ENCODE data around the gene ZNF385D.
"Not testable (repeated sequence)": the region's sequence is repeated elsewhere in the genome, so short reads cannot be mapped to it uniquely, and the experiment has no call there.

The ZNF385D gene

DNA sequence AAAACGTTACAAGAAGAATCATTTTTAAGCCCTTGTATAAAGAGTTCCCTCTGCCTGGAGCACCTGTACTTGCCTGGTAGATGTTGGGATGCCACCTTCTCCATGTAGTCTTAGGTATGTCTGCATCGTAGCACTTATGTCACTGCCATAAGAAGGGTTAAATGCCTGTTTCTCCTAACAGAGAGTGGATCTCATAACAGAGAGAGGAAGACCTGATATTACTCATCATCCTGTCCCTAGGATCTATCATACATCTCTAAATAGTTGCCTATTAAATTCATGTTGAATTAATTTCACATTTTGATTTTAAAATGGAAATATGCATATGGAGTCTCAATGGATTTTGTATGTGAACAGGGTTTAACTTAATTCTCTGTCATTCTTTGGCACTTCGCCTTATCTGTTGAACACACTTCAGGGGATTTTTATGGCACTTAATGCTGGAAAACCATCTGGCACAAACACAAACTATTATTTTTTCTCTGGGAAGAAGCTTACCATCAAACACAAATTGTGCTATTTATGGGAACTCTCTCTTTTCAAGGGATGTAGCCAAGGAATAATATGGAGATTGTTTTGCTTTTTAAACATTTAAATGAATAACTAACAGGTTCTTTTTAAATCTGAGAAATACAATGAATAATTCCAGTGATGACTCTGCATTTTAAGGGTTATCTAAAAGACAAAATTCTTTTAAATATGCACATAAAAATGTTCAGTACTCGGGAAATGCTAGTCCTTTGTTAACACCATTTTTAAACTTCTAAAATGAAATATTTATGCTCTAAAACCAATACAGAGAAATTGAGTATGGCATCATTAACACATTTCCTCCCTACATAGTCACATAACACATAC is 230.7 kb downstream of the ZNF385D start:
- no peak for DNase-seq (ENCODE audit: low read depth in 2 of 2)

DNA sequence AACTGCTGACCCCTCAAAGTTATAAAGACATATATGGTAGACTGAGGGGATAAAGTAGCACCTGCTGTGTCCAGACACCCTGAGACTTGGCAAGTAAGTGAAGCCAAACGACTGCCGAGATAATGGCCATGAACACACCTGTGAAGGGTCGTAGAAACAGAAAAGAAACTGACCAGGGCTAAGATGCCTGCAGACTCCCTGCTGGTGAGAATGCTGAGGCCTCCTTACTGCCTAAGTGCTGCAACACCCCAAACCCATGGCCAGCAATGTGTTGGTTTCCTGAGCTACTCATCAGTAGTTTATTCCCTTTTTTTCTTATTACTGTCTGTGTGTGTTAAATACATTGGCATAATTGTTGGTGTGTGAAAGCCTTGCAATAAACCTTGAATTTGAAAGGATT is 233.8 kb downstream of the ZNF385D start:
- no peak for DNase-seq (ENCODE audit: low read depth in 2 of 2)

DNA sequence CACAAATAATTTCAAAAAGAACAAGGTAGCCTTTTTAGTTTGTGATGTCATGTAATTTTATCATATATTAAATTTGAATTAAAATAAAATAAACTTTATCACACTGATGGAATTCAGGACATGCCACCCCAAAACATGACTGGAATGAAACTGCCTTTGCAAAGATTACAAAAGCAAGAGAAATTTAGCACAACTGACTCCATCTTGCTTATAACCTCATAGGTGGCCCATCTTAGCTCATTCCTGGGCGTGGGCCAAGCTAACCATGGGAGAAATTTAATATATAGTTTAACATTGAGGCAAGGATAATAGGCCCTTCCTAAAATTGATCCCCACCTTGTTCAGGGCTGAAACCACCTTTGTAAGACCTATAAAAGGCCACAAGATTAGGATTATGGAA is 235.6 kb downstream of the ZNF385D start:
- DNase-seq (ENCODE audit: low read depth in 2 of 2): no peak

DNA sequence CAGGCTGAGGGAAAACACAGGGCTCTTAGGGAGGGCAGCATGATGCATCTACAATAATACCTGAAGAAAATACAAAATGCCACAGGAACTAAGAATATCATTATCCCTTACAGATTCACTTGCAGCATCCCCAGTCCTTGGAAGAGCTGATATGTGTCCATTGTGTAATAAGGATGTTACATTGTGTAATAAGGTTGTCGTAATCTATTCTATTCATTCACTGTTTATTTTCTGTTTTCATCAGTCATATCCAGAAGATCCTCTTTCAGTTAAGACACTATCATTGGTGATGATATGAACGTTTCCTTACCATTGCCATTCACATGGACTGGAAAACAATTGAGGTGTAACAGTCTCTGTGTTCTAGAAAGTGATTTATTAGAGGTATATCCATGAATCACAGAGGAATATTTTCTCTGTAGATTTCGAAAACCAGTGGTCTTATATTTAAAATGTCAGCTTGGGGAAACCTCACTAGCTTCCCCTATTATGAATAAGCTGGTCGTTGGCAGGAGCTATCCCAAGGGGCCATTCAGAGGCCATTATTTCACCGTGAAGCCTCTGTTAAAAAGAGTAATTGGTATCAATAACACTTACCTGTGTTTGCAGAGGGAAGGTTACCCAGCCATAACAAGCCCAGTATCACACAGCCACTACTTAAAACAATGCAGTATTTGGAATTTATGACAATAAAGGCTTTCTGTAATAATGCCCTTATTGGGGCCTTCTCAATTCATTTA is 241.1 kb downstream of the ZNF385D start:
- DNase-seq (ENCODE audit: low read depth in 2 of 2): no peak

DNA sequence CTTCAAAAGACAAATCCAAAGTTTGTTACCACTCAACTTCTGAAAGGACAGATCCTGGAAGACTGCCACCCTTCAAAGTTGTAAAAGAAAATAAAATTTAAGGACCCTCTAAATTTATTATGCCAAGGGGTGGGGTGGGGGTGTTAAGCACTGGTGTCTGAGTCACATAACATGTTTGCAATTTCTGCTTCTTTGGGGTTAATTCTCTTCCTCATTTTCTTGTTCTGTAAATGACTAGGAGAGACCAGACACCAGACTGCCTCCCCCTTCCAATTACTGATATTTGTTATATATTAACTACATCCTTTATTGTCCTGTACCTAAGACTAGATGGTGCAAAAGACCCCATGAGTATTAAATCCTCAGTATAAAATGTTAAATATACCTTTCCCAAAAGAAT is 242.8 kb downstream of the ZNF385D start:
- no peak for DNase-seq (ENCODE audit: low read depth in 2 of 2)

DNA sequence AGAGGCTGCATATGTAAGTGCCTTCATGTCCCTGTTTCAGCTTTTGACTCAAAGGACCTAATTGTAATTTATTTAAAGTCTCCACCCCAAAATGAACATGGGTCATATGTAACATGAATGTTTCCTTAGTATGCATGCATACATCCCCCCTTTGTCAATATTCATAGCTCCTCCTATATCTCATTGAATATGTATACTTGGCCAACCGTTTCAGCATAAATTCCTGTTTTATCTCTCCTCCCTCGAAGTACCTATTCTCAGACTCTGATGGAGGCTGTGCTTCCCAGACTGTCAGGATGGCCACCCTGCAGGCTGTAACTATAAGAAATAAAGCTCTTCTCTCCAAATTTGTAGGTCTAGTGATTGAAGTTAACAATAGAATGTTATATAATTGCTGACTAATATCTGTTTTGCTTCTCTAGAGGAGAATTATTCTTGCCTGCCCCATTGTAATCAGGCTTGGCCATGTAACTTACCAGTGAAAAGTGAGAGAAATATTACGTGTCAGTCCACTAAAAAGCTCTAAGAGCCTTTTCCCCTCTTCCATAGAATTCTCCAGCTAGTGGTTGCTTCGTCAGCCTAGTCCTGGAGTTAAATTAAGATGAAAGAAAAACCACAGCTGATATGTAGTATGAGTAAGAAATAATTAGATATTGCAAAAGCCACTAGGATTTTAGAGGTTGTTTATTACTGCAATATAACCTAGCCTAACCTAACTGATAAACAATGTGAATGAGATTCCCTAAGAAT is 245.1 kb downstream of the ZNF385D start:
- DNase-seq (ENCODE audit: low read depth in 2 of 2): no peak

DNA sequence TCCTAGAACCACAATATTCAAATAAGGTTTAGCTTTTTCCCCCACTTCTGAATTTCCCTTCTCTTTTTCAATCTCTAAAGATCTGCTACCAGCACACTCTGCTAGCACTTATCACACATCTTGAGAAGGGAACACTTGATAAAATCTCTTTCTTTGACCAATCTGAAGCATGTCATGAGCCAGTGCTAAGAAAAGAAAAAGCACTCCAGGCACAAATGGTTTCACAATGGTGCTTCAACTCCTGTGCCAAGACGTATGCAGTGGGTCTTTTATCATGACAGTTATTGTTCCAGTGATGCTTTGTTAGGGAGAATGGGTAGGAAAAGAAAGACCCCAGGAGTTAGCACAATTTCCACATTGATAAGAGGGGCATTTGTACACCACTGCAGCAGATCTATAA is 248.4 kb downstream of the ZNF385D start:
- DNase-seq (ENCODE audit: low read depth in 2 of 2): no peak

DNA sequence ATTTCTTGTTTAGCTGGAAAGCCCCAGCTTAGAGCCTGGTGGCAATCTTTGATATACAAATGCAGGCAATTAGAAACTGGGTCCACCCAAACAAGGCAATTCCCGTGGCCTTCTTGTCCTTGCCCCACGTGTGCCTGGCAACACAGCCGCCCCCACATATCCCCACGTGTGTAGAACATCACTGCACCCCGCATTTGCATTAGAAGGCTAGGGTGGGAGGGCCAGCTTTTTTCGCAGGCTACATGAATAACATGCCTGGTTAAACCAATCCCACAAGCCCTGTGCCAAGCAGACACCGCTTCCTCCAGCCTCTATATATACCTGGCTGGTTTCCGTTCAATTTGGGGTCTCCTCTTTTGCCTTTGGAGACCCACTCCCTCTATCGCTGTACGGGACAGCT is 250.2 kb downstream of the ZNF385D start:
- no peak for DNase-seq (ENCODE audit: low read depth in 2 of 2)

DNA sequence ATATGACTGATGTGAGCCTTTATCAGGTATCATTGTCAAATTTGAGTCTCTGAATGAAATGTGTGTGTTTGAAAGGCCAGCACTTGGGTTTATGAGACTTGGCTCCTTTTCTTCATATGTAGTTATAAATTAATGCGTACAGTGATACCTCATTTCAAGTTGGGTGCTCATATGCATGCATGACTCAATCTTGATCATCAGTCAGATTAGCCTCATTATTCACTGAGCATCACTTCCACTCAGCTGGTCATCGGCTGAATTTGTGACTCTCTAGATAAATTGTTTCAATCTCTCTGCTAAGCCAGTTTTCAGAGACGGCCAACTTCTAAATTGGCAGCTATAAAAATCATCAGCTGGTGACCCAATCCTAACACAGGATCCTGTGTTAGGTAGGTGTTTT is 260.3 kb downstream of the ZNF385D start:
- not testable (repeated sequence) for DNase-seq (ENCODE audit: low read depth in 2 of 2)

DNA sequence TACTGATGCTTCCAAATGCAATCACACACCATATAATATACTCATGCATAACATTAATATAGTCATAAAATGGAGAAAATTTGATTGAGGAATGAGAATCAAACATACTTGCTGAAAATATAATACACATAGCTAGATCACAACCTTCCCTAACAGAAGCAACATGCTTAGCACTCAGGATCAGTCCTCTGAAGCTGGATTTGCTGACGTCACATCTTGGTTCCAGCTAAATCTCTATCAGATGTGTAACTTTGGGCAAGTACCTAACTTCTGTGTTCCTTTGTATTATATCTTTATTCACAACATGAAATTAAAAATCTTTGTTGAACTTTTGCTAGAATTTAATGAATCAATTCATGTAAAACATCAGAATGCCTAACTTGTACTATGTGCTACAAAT is 263.5 kb downstream of the ZNF385D start:
- no peak for DNase-seq (ENCODE audit: low read depth in 2 of 2)

DNA sequence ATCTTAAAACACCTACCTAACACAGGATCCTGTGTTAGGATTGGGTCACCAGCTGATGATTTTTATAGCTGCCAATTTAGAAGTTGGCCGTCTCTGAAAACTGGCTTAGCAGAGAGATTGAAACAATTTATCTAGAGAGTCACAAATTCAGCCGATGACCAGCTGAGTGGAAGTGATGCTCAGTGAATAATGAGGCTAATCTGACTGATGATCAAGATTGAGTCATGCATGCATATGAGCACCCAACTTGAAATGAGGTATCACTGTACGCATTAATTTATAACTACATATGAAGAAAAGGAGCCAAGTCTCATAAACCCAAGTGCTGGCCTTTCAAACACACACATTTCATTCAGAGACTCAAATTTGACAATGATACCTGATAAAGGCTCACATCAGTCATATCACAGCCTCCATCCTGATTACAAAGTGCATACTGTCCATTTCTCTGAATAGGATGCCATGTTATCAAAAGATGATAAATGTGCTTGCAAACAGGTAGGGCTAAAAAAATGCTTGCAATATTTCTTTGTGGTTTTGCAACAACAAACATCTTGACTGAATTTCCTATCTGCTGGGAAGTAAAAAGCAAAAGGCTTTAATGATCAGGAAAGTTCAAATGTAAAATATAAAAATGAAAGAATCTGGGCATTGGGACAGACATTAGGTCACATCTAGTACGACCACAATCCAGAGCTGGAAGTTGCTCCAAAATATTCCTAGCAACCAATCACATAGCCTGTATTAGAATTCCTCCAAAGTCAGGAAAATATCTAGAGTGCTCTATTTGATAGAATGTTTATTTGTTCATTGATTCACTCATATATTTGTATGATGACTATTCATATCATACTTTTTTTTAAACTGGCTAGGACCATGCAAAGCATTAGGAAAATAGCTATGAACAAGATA is 264.7 kb downstream of the ZNF385D start:
- not testable (repeated sequence) for DNase-seq (ENCODE audit: low read depth in 2 of 2)

DNA sequence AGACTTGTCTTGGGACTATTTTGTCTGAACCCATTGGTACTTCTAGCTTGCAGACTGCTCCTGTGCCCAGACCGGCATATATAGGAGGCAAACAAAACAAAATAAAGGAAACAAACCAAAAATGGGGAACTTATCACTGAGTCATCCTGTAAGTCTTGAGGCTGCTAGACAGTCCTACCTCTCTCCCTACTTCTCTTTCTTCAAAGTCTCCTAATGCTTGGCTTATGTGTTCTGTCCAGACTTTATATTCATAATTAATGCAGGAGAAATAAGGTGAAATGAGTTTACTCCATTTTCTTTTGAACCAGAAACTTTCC is 266.2 kb downstream of the ZNF385D start:
- DNase-seq (ENCODE audit: low read depth in 2 of 2): no peak

DNA sequence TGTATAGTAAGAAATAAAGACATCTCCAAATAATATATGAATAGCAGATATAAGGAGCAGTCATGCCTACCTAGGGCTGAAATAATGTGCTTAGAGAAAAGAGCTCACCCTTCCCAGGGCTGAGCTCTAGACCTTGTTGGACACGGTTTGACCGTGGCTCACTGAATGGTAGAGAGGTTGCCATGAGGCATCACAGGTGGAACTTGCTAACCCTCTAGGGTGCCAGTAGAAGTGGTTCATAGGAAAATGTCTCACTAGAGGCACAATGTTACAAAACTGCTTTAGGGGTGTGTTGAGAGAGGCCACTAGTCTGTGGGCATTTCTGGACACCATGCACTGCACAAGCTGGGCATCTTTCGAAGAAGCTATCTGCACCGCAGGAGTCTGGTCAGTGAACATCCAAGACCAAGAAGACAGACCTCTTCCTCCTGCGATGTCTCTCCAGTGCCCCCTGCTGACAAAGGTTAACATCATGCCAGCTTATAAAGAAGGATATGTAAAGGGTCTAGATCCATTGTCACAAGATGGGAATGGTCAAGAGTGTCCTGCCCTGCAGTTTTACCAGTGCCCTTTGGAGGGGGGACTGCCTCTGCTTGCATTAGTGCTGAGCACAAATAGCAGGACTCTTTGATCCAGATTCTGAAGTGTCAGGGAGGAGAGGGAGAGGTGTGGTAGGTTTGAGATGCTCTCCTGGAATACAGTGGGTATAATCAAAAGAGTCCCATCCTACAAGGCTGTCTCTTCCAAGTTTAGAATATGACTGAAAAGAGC is 266.8 kb downstream of the ZNF385D start:
- no peak for DNase-seq (ENCODE audit: low read depth in 2 of 2)

DNA sequence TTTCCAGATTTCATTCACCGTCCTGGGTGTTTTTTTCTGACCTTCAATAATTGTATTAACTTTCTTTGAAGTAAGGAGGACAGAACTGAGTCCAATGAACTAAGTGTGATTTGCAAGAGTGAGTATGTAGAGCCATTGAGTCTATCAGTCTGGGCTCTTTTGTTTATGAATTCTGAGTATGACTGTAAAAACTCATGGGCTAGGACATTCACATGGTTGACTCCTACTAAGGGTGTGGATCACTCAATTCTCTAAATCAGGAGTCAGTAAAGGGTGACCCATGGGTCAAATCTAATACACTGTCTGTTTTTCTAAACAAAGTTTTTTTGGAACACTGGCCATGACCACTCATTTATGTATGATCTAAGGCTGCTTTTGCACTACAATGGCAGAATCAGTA is 269.0 kb downstream of the ZNF385D start:
- no peak for DNase-seq (ENCODE audit: low read depth in 2 of 2)

DNA sequence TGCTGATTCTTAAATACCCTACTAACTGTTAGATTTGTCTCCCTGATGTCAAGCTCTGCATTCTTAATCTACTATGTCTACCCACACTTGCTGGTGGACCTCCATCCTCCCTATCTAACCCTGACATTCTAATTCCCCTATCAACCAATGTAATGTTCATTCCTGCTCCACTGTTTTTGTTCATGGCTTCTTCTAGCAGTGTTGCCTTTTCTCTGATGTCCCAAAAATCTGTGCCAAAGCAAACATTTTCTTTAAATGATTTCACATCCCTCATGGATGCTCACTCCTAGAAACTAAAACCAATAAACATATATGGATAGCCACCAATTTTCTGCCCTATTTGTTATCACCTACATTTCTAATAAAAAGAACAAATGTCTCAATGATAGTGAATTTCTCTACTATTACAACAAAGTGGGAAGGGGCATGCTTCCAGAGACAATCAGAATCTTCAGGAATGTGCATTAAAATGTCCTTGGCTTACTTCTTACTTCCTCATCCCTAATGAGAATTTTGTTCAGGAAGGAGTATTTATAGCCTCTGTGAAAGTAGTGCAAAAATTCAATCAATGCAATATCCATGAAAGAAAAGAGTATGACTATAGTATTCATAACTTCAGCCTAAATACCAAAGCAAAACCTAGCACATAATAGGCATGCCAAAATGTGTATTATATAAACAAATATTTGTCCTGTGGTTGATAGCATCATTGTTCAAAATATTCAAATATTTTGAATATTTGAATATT is 273.3 kb downstream of the ZNF385D start:
- DNase-seq (ENCODE audit: low read depth in 2 of 2): no peak

DNA sequence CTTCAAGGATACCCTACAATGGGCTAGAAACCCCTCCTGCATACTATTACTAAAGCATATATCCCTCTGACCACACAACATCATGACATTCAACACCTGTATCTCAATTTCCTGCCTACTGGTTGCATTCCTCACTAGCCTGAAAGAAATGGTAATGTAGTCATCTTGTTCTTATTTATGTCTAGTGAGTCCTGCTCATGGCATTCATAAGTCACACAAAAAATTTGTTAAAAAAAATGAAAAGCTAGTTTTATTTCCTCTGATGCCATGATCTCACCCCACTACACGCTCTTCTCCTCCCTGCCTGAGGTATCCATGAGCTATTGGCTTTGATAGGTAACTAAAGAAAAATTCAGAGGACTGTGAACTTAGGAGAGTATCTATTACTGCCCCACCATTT is 284.5 kb downstream of the ZNF385D start:
- DNase-seq (ENCODE audit: low read depth in 2 of 2): no peak

DNA sequence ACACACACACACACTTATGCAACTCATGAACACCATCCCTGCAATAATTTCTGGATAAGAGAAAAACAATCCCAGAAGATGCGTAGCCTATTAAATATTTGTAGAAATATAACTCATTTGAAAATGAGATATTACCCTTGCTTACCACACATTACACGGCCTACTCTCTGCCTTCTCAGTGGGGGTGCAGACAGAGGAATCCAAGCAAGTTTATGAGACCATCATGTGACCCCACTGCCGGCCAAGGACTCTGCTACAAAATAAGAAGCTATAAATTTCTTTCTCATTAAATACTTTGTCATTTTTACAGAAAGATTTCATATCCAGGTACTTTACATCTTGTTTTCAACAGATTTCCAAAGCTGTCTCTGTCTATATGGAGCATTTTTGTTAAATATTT is 286.3 kb downstream of the ZNF385D start:
- no peak for DNase-seq (ENCODE audit: low read depth in 2 of 2)

DNA sequence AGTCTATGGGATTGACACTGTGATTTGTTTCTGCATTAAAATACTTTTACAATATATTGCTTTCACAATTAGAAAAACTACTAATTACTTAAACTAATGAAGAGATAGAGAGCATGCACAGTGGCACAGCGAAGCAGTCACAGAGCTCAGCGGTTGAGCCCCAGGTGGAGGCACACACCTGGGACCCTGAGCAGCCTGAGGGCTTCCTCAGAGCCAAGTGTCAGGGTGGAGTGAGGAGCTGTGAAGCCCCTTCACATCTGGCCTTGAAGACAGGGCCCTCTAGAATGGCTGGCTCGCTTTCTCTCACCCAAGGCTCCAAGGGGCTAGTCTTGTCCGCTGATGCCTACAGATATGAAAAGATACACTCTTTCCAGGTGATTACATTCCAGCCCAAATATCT is 287.7 kb downstream of the ZNF385D start:
- no peak for DNase-seq (ENCODE audit: low read depth in 2 of 2)

DNA sequence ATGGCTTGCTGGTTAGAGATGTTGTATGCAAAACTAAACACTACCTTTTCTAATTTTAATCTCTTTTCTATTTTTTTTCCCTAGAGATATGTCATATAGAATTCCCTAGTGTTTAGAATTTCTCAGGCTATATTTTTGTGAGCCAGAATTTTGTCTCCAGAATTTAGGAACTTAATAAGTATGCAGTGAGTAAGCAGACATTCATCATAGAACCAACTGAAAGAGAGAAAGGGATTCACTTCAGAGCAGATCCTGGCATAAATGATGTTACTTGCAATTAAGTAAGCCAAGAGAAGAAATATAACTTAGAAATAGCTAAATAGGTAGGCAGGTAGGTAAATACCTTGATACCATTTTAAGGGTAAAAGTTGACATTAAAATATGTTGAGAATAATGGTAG is 288.9 kb downstream of the ZNF385D start:
- DNase-seq (ENCODE audit: low read depth in 2 of 2): no peak

DNA sequence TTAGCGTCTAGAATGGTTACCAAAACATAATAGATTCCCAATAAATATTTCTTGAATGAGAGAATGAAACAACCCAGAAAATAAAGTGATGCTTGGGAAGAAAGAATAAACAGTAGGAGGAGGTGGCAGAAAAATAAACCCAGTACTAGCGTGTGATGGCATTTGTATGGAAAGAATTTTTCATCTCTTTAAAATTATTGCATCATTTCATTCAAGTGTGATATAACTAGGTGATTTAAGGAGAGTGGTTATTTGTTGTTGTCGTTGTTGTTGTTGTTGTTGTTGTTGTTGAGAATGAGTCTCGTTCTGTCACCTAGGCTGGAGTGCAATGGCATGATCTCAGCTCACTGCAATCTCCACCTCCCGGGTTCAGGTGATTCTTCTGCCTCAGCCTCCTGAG is 293.9 kb downstream of the ZNF385D start:
- no peak for DNase-seq (ENCODE audit: low read depth in 2 of 2)
